IPS DF 6.9 (cell line): ENCODE data around the gene DMRTC2.

Experiments
- DNase-seq: peaks from one replicate; pipeline ENCODE4 v3.0.0-alpha.2; 2013; ENCODE audit warnings: low read depth, low spot score
- H3K27ac ChIP-seq: one replicate; pipeline ENCODE4 v1.5.1; 2013; ENCODE audit warnings: low read length, control low read depth
- H3K27me3 ChIP-seq: 2 replicates; pipeline ENCODE4 v1.6.1; 2013; ENCODE audit warnings: mild to moderate bottlenecking, low read length; ENCODE audit not compliant: control insufficient read depth, insufficient read depth
- H3K36me3 ChIP-seq: 2 replicates; pipeline ENCODE4 v1.6.1; 2013; ENCODE audit warnings: low read length; ENCODE audit not compliant: control insufficient read depth, insufficient read depth
- H3K4me1 ChIP-seq: 2 replicates; pipeline ENCODE4 v1.6.1; 2013; ENCODE audit warnings: low read length; ENCODE audit not compliant: control insufficient read depth, insufficient read depth
- H3K4me3 ChIP-seq: 2 replicates; pipeline ENCODE4 v1.5.1; 2013; ENCODE audit warnings: mild to moderate bottlenecking, low read length
- H3K9me3 ChIP-seq: 2 replicates; pipeline ENCODE4 v1.6.1; 2013; ENCODE audit warnings: low read length, inconsistent platforms; ENCODE audit not compliant: control insufficient read depth, insufficient read depth
- WGBS: extraction: QIAGEN DNeasy Blood & Tissue Kit; methylation state at CpG from one replicate; pipeline ENCODE4 v1.1.7; 2013; ENCODE audit warnings: mixed read lengths, missing lambda C conversion rate; ENCODE audit not compliant: insufficient read length, insufficient coverage; 5-methylcytosine and 5-hydroxymethylcytosine counted together

Gene DMRTC2

GRCh38 chr19:41845001-41845050 lies at the start of gene DMRTC2:
Gene DMRTC2 (plus strand): TSS chr19:41845042. CDS start chr19:41847429, 2,387 bp downstream.
- H3K4me1 ChIP-seq: no peaks in the 10 kb centered on the region
- no peak within 1 kb of the TSS; the same call in 1 of the 2 replicates for H3K4me3 ChIP-seq
- H3K27ac ChIP-seq: no peak within 1 kb of the TSS
- H3K9me3 ChIP-seq: no peaks in the 10 kb centered on the region
- DNase-seq: no peak
- H3K27me3 ChIP-seq: no peaks in the 10 kb centered on the region
- no peaks in the 10 kb centered on the region for H3K36me3 ChIP-seq
- WGBS: no CpG with 5 or more reads among the region's 3 CpGs

- H3K36me3 ChIP-seq: no peaks in the 10 kb centered on the region
- H3K27me3 ChIP-seq: no peaks in the 10 kb centered on the region
- no peak within 1 kb of the TSS for H3K27ac ChIP-seq
- no peak within 1 kb of the TSS for H3K4me3 ChIP-seq
- H3K4me1 ChIP-seq: no peaks in the 10 kb centered on the region
- no peak for DNase-seq
- no peaks in the 10 kb centered on the region for H3K9me3 ChIP-seq
Observed at GRCh38 chr19:41796362-41796761, 48.5 kb upstream of the DMRTC2 start, which contains the start of gene CEACAM3. Gene CEACAM3 (plus strand): TSS chr19:41796587. CDS start chr19:41796678, 91 bp downstream.

- Histone ChIP-seq H3K27me3 (no peaks in the 10 kb centered on the region), H3K36me3 (no peaks in the 10 kb centered on the region), H3K4me3 (no peak overlapping the region), H3K4me1 (no peaks in the 10 kb centered on the region), H3K9me3 (no peaks in the 10 kb centered on the region), H3K27ac (no peak overlapping the region)
- no peak for DNase-seq
- no CpG with 5 or more reads among the region's 1 CpG for WGBS
Observed at GRCh38 chr19:41796901-41797300, 47.9 kb upstream of the DMRTC2 start.

GRCh38 chr19:41799444-41800000 lies 45.3 kb upstream of the DMRTC2 start:
- Histone ChIP-seq H3K27me3 (no peaks in the 10 kb centered on the region), H3K36me3 (no peaks in the 10 kb centered on the region), H3K27ac (no peak overlapping the region), H3K4me1 (no peaks in the 10 kb centered on the region), H3K9me3 (no peaks in the 10 kb centered on the region), H3K4me3 (no peak overlapping the region)
- no peak for DNase-seq
- no CpG with 5 or more reads among the region's 9 CpGs for WGBS

- Histone ChIP-seq H3K27me3 (no peaks in the 10 kb centered on the region), H3K9me3 (no peaks in the 10 kb centered on the region), H3K4me1 (no peaks in the 10 kb centered on the region), H3K36me3 (no peaks in the 10 kb centered on the region), H3K27ac (no peak overlapping the region), H3K4me3 (no peak overlapping the region)
- no CpG with 5 or more reads among the region's 4 CpGs for WGBS
- DNase-seq: no peak
Observed at GRCh38 chr19:41801031-41801430, 43.8 kb upstream of the DMRTC2 start.

- Histone ChIP-seq H3K36me3 (no peaks in the 10 kb centered on the region), H3K4me3 (no peak overlapping the region), H3K27me3 (no peaks in the 10 kb centered on the region), H3K9me3 (no peaks in the 10 kb centered on the region), H3K27ac (no peak overlapping the region), H3K4me1 (no peaks in the 10 kb centered on the region)
- DNase-seq: no peak
- no CpG with 5 or more reads among the region's 2 CpGs for WGBS
Observed at GRCh38 chr19:41801792-41802211, 43.0 kb upstream of the DMRTC2 start.

GRCh38 chr19:41802770-41803169 lies 42.1 kb upstream of the DMRTC2 start:
- no CpG with 5 or more reads among the region's 2 CpGs for WGBS
- no peak overlapping the region for H3K27ac ChIP-seq
- no peak overlapping the region for H3K4me3 ChIP-seq
- no peaks in the 10 kb centered on the region for H3K27me3 ChIP-seq
- DNase-seq: no peak
- no peaks in the 10 kb centered on the region for H3K9me3 ChIP-seq
- no peaks in the 10 kb centered on the region for H3K4me1 ChIP-seq
- no peaks in the 10 kb centered on the region for H3K36me3 ChIP-seq

GRCh38 chr19:41804336-41804735 lies 40.5 kb upstream of the DMRTC2 start:
- no peaks in the 10 kb centered on the region for H3K36me3 ChIP-seq
- H3K4me3 ChIP-seq: no peak overlapping the region
- H3K9me3 ChIP-seq: no peaks in the 10 kb centered on the region
- WGBS: no CpG with 5 or more reads among the region's 3 CpGs
- no peak for DNase-seq
- no peak overlapping the region for H3K27ac ChIP-seq
- H3K27me3 ChIP-seq: no peaks in the 10 kb centered on the region
- no peaks in the 10 kb centered on the region for H3K4me1 ChIP-seq

- no peaks in the 10 kb centered on the region for H3K36me3 ChIP-seq
- H3K27ac ChIP-seq: no peak overlapping the region
- no CpG with 5 or more reads among the region's 3 CpGs for WGBS
- H3K4me1 ChIP-seq: no peaks in the 10 kb centered on the region
- no peak overlapping the region for H3K4me3 ChIP-seq
- H3K9me3 ChIP-seq: no peaks in the 10 kb centered on the region
- no peak for DNase-seq
- no peaks in the 10 kb centered on the region for H3K27me3 ChIP-seq
Observed at GRCh38 chr19:41807176-41807575, 37.7 kb upstream of the DMRTC2 start.

GRCh38 chr19:41808663-41809566 lies 35.9 kb upstream of the DMRTC2 start:
- no peaks in the 10 kb centered on the region for H3K36me3 ChIP-seq
- no peak overlapping the region for H3K27ac ChIP-seq
- H3K4me3 ChIP-seq: no peak overlapping the region
- DNase-seq: no peak
- no peaks in the 10 kb centered on the region for H3K4me1 ChIP-seq
- H3K27me3 ChIP-seq: no peaks in the 10 kb centered on the region
- no CpG with 5 or more reads among the region's 16 CpGs for WGBS
- no peaks in the 10 kb centered on the region for H3K9me3 ChIP-seq

GRCh38 chr19:41810301-41810700 lies 34.5 kb upstream of the DMRTC2 start:
- DNase-seq: no peak
- Histone ChIP-seq H3K4me3 (no peak overlapping the region), H3K4me1 (no peaks in the 10 kb centered on the region), H3K27ac (no peak overlapping the region), H3K36me3 (no peaks in the 10 kb centered on the region), H3K9me3 (no peaks in the 10 kb centered on the region), H3K27me3 (no peaks in the 10 kb centered on the region)
- no CpG with 5 or more reads among the region's 4 CpGs for WGBS
